Spleen (tissue), 11 donors: ENCODE results near the gene PLAAT5. TPM values are rescaled to one million over a fixed set of nuclear protein-coding genes. Genes with fewer than 3 reads are reported as not detected.
"Not testable (repeated sequence)": the region's sequence is repeated elsewhere in the genome, so short reads cannot be mapped to it uniquely, and the experiment has no call there.

Experiments used
- DNase-seq: peaks from one replicate; pipeline ENCODE4 v3.0.0-alpha.2; 2020
- H3K27ac ChIP-seq, 8 donors: fragments of 200-600 bp; sonication (generic) in 7 of 8; 1 replicate in 4 of 8; 2 replicates in 4 of 8; pipeline versions ENCODE4 v1.5.0 to v1.8.0; 2016 to 2021; ENCODE audit warnings: inconsistent platforms in 4 of 8, mild to moderate bottlenecking in 4 of 8, moderate library complexity in 1 of 8
- H3K27me3 ChIP-seq, 7 donors: fragments of 200-600 bp; sonication (generic) in 6 of 7; replicated peaks in 1 of 7; 1 replicate in 4 of 7; 2 replicates in 3 of 7; pipeline versions ENCODE4 v1.5.0 to v1.8.0; 2016 to 2021; ENCODE audit warnings: inconsistent platforms in 3 of 7, mild to moderate bottlenecking in 1 of 7
- H3K36me3 ChIP-seq, 6 donors: fragments of 200-600 bp; sonication (generic) in 5 of 6; 1 replicate in 4 of 6; 2 replicates in 2 of 6; pipeline versions ENCODE4 v1.5.0 to v1.8.0; 2016 to 2021; ENCODE audit warnings: inconsistent platforms in 2 of 6
- H3K4me1 ChIP-seq, 6 donors: fragments of 200-600 bp; sonication (generic) in 5 of 6; 1 replicate in 3 of 6; 2 replicates in 3 of 6; pipeline versions ENCODE4 v1.5.0 to v1.8.0; 2016 to 2021; ENCODE audit warnings: inconsistent platforms in 3 of 6
- H3K4me3 ChIP-seq, 8 donors: fragments of 200-600 bp; sonication (generic) in 7 of 8; 1 replicate in 4 of 8; 2 replicates in 4 of 8; pipeline versions ENCODE4 v1.5.0 to v1.8.0; 2016 to 2021; ENCODE audit warnings: inconsistent platforms in 4 of 8, mild to moderate bottlenecking in 4 of 8, moderate library complexity in 2 of 8
- H3K9me3 ChIP-seq, 8 donors: fragments of 200-600 bp; sonication (generic) in 7 of 8; 1 replicate in 4 of 8; 2 replicates in 4 of 8; pipeline versions ENCODE4 v1.5.0 to v1.8.0; 2016 to 2021; ENCODE audit warnings: inconsistent platforms in 4 of 8
- CTCF ChIP-seq, 11 experiments: fragments of 200-600 bp in 7 of 11; fragments of 450-650 bp in 4 of 11; sonication (generic) in 4 of 11; IDR thresholded peaks in 8 of 11; conservative IDR thresholded peaks in 3 of 11; 1 replicate in 7 of 11; 2 replicates in 4 of 11; pipeline versions ENCODE4 v1.4.0 to v1.8.0; 2016 to 2021; ENCODE audit warnings: antibody characterized with exemption in 11 of 11, inconsistent platforms in 4 of 11, mild to moderate bottlenecking in 1 of 11
- POLR2A ChIP-seq, 3 donors: fragments of 450-650 bp; IDR thresholded peaks; one replicate each; pipeline ENCODE4 v1.5.1; 2017; ENCODE audit warnings: antibody characterized with exemption in 3 of 3, mild to moderate bottlenecking in 1 of 3
- POLR2AphosphoS5 ChIP-seq, 3 donors: sonication (generic); formaldehyde crosslinking; IDR thresholded peaks; one replicate each; pipeline ENCODE4 v1.5.1; 2017; ENCODE audit warnings: antibody characterized with exemption in 3 of 3
- WGBS, 5 donors: extraction: QIAGEN DNeasy Blood & Tissue Kit in 3 of 5; methylation state at CpG; one replicate each; pipeline versions ENCODE4 v1.1.5 to v1.1.7; 2013 to 2018; 5-methylcytosine and 5-hydroxymethylcytosine counted together
- intact Hi-C: fragments of 100-400 bp; cut with DNase I; formaldehyde crosslinking; loops from one replicate; pipeline ENCODE4 v1.15.0; 2023; ENCODE audit warnings: low total_unique reads
- polyA plus RNA-seq, 3 donors: library from polyadenylated mRNA; stranded (reverse); fragments of 200-250 nt; gene quantifications; one replicate each; pipeline ENCODE4 v1.2.1, GENCODE V29; 2013
- total RNA-seq, 7 donors: library from RNA; depleted of rRNA in 3 of 7; stranded (reverse); fragments of >200 nt in 3 of 7; fragmentation: NEBNext Ultra II Directional in 4 of 7; extraction: Animal tissue kit (Norgen Biotek cat#: 25700) in 4 of 7; gene quantifications; one replicate each; pipeline versions ENCODE4 v1.1.0 to v1.2.1, GENCODE V29; 2016 to 2021
- donor health status: healthy with polysubstance abuse.
- donor health status: DM: no; HTN: no; CAD: no; lungs with moderate emphysema.
- donor health status: DM: no; HTN: no; CAD: no.
- donor health status: Bipolar disorder and iron deficiency.
- donor health status: healthy.
- donor health status: DM: no; HTN: no; CAD: no.
- donor health status: DM: yes; HTN: yes; CAD: no.

PLAAT5 gene
- total and polyA plus RNA-seq, 10 donors, result 0.10 to 0.54 (median 0.24) TPM; not detected in 4

DNA sequence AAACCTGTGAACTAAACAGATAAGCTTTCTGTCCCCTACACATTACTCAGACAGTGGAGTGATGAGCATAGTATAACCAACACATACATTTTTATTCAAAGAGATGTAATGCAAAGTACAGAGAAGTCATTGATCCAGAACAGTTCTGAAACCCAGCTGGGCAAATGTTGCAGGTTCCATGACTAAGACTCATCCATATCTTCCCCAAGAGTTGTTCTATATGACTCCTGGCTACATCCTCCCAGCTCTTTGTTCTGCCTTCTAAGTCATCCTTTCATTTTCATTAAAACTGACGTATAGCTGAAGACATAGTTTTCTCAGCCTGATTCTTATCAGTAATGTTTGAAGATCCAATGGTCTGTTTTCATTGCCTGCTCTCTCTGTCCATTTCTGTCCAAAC lies 47.3 kb downstream of the PLAAT5 start:
- DNase-seq, result no peak
- Histone ChIP-seq H3K4me3 (no peak overlapping the region), H3K4me1 (no peaks in the 10 kb centered on the region), H3K9me3 (peaks cover 0 to 7% (median 0%) of the 10 kb centered on the region in 8 donors), H3K27me3 (no peaks in the 10 kb centered on the region), H3K27ac (no peak overlapping the region), H3K36me3 (no peaks in the 10 kb centered on the region)
- intact Hi-C loops, result no loop called here
- 66 to 82% (median 74%) methylated on average over 1 of the region's 1 CpG for WGBS, 5 donors
- TF ChIP-seq POLR2AphosphoS5 (IDR thresholded peaks at IDR 0.05) (no peak), POLR2A (IDR thresholded peaks at IDR 0.05) (no peak), CTCF (IDR thresholded peaks at IDR 0.05 in 8 of 11, conservative IDR thresholded peaks at IDR 0.05 in 3 of 11) (no peak)

DNA sequence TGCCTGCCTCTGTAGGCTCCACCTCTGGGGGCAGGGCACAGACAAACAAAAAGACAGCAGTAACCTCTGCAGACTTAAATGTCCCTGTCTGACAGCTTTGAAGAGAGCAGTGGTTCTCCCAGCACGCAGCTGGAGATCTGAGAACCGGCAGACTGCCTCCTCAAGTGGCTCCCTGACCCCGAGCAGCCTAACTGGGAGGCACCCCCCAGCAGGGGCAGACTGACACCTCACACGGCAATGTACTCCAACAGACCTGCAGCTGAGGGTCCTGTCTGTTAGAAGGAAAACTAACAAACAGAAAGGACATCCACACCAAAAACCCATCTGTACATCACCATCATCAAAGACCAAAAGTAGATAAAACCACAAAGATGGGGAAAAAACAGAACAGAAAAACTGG lies 55.1 kb downstream of the PLAAT5 start:
- H3K9me3 ChIP-seq, intact Hi-C loops, DNase-seq, H3K27me3 ChIP-seq, H3K36me3 ChIP-seq, H3K4me3 ChIP-seq, H3K4me1 ChIP-seq, H3K27ac ChIP-seq: not testable (repeated sequence)
- WGBS, 5 donors, result 0 to 38% (median 18%) methylated on average over 1 to 4 of the region's 4 CpGs

GRCh38 chr11:63435351-63435750 lies 55.6 kb downstream of the PLAAT5 start:
- H3K4me1 ChIP-seq, DNase-seq, intact Hi-C loops, H3K4me3 ChIP-seq, H3K36me3 ChIP-seq, H3K9me3 ChIP-seq, H3K27me3 ChIP-seq, H3K27ac ChIP-seq: not testable (repeated sequence)
- WGBS, 5 donors, result 78 to 92% (median 87%) methylated on average over 17 to 22 of the region's 22 CpGs

DNA sequence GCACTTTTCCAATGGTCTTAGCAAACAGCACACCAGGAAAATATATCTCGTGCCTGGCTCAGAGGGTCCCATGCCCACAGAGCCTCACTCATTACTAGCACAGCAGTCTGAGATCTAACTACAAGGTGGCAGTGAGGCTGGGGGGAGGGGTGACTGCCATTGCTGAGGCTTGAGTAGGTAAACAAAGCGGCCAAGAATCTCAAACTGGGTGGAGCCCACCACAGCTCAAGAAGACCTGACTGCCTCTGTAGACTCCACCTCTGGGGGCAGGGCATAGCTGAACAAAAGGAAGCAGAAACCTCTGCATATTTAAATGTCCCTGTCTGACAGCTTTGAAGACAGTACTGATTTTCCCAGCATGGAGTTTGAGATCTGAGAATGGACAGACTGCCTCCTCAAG lies 60.2 kb downstream of the PLAAT5 start:
- 0 to 85% (median 67%) methylated on average over 1 to 2 of the region's 2 CpGs for WGBS, 5 donors
- H3K4me1 ChIP-seq, H3K36me3 ChIP-seq, DNase-seq, H3K9me3 ChIP-seq, intact Hi-C loops, H3K4me3 ChIP-seq, H3K27ac ChIP-seq: not testable (repeated sequence)
- H3K27me3 ChIP-seq, result peaks cover 0 to 15% (median 6%) of the 10 kb centered on the region in 7 donors

DNA sequence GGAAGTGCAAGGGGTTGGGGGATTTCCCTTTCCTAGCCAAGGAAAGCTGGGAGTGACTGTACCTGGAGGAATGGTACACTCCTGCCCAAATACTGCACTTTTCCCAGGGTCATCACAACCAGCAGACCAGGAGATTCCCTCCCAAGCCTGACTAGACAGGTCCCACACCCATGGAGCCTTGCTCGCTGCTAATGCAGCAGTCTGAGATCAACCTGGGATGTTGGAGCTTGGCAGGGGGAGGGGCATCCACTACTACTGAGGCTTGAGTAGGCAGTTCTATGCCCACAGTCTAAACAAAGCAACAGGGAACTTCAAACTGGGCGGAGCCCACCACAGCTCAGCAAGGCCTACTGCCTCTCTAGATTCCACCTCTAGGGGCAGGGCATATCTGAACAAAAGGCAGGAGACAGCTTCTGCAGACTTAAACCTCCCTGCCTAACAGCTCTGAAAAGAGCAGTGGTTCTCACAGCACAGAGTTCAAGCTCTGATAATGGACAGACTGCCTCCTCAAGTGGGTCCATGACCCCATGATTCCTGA lies 62.9 kb downstream of the PLAAT5 start:
- intact Hi-C loops, result no loop called here
- no peak for TF ChIP-seq POLR2AphosphoS5 (IDR thresholded peaks at IDR 0.05)
- no peak for TF ChIP-seq CTCF (IDR thresholded peaks at IDR 0.05 in 8 of 11, conservative IDR thresholded peaks at IDR 0.05 in 3 of 11)
- no peak for TF ChIP-seq POLR2A (IDR thresholded peaks at IDR 0.05)
- no peaks in the 10 kb centered on the region for H3K4me1 ChIP-seq
- H3K36me3 ChIP-seq, result no peaks in the 10 kb centered on the region
- 72 to 98% (median 85%) methylated on average over 2 of the region's 2 CpGs for WGBS, 5 donors
- no peak overlapping the region for H3K27ac ChIP-seq
- no peak for DNase-seq
- H3K9me3 ChIP-seq, result no peaks in the 10 kb centered on the region
- H3K4me3 ChIP-seq, result no peak overlapping the region
- peaks cover 0 to 15% (median 0%) of the 10 kb centered on the region in 7 donors for H3K27me3 ChIP-seq
